Type B pancreatic cell (in vitro differentiated cells): Measurements from ENCODE around the gene ZZZ3. TPM values are rescaled to one million over a fixed set of nuclear protein-coding genes. Genes with fewer than 3 reads are reported as not detected.
"Not testable (repeated sequence)": the region's sequence is repeated elsewhere in the genome, so short reads cannot be mapped to it uniquely, and the experiment has no call there.

Experiments
- DNase-seq: peaks from one replicate; pipeline ENCODE4 v3.0.0; 2021; ENCODE audit warnings: mixed read lengths; ENCODE audit not compliant: unreplicated experiment; ENCODE audit errors: extremely low spot score
- H3K27ac Mint-ChIP-seq: 2 replicates; pipeline ENCODE4 v1.8.0; 2021; ENCODE audit warnings: mild to moderate bottlenecking, mixed read lengths
- H3K27me3 Mint-ChIP-seq: 2 replicates; pipeline ENCODE4 v1.8.0; 2021; ENCODE audit warnings: mixed read lengths
- H3K36me3 Mint-ChIP-seq: 2 replicates; pipeline ENCODE4 v1.8.0; 2021; ENCODE audit warnings: mixed read lengths
- H3K4me1 Mint-ChIP-seq: one replicate; pipeline ENCODE4 v1.8.0; 2021; ENCODE audit warnings: mixed read lengths; ENCODE audit not compliant: unreplicated experiment
- H3K4me3 Mint-ChIP-seq: 2 replicates; pipeline ENCODE4 v1.8.0; 2021; ENCODE audit warnings: mild to moderate bottlenecking, mixed read lengths
- H3K9me3 Mint-ChIP-seq: 2 replicates; pipeline ENCODE4 v1.8.0; 2021; ENCODE audit warnings: mixed read lengths
- total RNA-seq: library from RNA; stranded (reverse); gene quantifications from 2 replicates; pipeline ENCODE4 v1.2.1, GENCODE V29; 2021; ENCODE audit warnings: low replicate concordance
- TF ChIP-seq, protein P1 (sequence below): fragments of 200-600 bp; sonication (generic); conservative IDR thresholded peaks from 2 replicates; pipeline ENCODE4 v1.5.0; 2021; ENCODE audit warnings: antibody characterized with exemption, mild to moderate bottlenecking

Gene ZZZ3
- total RNA-seq, 1 donor from 2014 or later = 51.3 TPM

DNA sequence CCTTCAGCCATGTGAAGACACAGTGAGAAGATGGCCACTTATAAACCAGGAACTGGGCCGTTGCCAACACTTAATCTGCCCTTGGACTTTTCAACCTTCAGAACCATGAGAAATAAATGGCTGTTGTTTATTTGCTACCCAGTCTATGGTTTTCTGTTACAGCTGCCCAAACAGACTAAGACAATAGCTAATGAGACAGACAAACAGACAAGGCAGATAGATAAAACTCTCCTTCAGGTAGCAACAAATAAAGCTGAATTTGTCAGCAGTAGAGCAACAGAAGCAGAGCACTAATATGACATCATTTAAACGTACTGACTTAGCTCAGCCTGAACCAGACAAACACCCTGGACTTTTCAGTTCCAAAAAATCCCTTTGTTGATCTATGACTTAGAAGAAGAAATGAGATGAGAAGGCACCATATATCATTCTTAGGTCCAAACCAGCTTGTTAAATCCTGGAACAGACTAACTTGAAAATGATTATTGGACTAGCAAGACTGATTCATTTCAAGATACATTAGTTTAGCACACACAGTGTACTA, 27.0 kb downstream of the ZZZ3 start:
- Mint-ChIP-seq H3K27ac (peak overlapping the region; percentile 19), H3K36me3 (peaks cover 37% of the 10 kb centered on the region), H3K9me3 (peaks cover 4% of the 10 kb centered on the region), H3K4me3 (no peak overlapping the region), H3K4me1 (no peaks in the 10 kb centered on the region), H3K27me3 (no peaks in the 10 kb centered on the region)
- TF ChIP-seq, protein P1, sequence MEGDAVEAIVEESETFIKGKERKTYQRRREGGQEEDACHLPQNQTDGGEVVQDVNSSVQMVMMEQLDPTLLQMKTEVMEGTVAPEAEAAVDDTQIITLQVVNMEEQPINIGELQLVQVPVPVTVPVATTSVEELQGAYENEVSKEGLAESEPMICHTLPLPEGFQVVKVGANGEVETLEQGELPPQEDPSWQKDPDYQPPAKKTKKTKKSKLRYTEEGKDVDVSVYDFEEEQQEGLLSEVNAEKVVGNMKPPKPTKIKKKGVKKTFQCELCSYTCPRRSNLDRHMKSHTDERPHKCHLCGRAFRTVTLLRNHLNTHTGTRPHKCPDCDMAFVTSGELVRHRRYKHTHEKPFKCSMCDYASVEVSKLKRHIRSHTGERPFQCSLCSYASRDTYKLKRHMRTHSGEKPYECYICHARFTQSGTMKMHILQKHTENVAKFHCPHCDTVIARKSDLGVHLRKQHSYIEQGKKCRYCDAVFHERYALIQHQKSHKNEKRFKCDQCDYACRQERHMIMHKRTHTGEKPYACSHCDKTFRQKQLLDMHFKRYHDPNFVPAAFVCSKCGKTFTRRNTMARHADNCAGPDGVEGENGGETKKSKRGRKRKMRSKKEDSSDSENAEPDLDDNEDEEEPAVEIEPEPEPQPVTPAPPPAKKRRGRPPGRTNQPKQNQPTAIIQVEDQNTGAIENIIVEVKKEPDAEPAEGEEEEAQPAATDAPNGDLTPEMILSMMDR = no peak
- no peak for DNase-seq

- TF ChIP-seq, protein P1 = no peak
- Mint-ChIP-seq H3K27me3 (no peaks in the 10 kb centered on the region), H3K9me3 (peaks cover 14% of the 10 kb centered on the region), H3K4me3 (no peak overlapping the region), H3K27ac (no peak overlapping the region), H3K36me3 (peaks cover 48% of the 10 kb centered on the region), H3K4me1 (no peaks in the 10 kb centered on the region)
- DNase-seq = no peak
These were observed 29.4 kb downstream of the ZZZ3 start for GRCh38 chr1:77652970-77653516.

DNA sequence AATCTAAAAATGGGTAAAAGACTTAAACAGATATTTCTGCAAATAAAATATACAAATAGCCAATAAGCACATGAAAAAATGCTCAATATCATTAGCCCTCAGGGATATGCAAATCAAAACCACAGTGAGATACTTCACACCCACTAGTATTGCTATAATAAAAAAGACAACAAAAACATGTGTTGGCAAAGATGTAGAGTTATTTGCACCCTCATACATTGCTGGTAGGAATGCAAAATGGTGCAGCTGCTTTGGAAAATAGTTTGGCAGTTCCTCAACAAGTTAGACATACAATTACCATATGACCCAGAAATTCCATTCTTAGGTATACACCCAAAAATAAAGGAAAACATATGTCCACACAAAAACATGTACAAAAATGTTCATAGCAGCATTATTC, 30.2 kb downstream of the ZZZ3 start:
- Mint-ChIP-seq H3K27ac (no peak overlapping the region), H3K4me1 (no peaks in the 10 kb centered on the region), H3K4me3 (no peak overlapping the region), H3K36me3 (peaks cover 48% of the 10 kb centered on the region), H3K27me3 (no peaks in the 10 kb centered on the region), H3K9me3 (peaks cover 14% of the 10 kb centered on the region)
- DNase-seq = no peak
- TF ChIP-seq, protein P1 = no peak

DNA sequence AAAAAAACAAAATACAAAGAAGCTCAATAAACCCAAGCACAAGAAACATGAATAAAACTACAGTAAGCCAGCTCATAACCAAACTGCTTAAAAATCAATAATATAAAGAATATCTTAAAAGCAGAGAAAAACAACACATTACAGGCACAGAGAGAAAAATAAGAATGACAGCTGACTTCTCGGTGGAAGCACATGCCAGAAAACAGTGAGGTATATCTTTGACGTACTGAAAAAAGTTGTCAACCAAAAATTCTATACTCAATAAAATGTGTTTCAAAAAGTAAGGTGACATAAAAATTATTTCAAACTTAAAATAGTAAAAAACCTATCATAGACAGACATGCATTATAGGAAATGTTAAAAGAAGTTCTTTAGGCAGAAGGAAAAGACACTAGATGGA, 33.3 kb downstream of the ZZZ3 start:
- no peak overlapping the region for H3K27ac Mint-ChIP-seq
- peaks cover 14% of the 10 kb centered on the region for H3K9me3 Mint-ChIP-seq
- peaks cover 59% of the 10 kb centered on the region for H3K36me3 Mint-ChIP-seq
- TF ChIP-seq, protein P1 = no peak
- no peaks in the 10 kb centered on the region for H3K4me1 Mint-ChIP-seq
- no peaks in the 10 kb centered on the region for H3K27me3 Mint-ChIP-seq
- H3K4me3 Mint-ChIP-seq = no peak overlapping the region
- no peak for DNase-seq

GRCh38 chr1:77646224-77646623, 36.2 kb downstream of the ZZZ3 start:
- H3K36me3 Mint-ChIP-seq = peaks cover 49% of the 10 kb centered on the region
- H3K4me1 Mint-ChIP-seq, H3K4me3 Mint-ChIP-seq, H3K27me3 Mint-ChIP-seq, H3K27ac Mint-ChIP-seq, DNase-seq: not testable (repeated sequence)
- H3K9me3 Mint-ChIP-seq = peaks cover 14% of the 10 kb centered on the region

GRCh38 chr1:77643456-77643855, 39.0 kb downstream of the ZZZ3 start:
- Mint-ChIP-seq H3K9me3 (peaks cover 3% of the 10 kb centered on the region), H3K36me3 (peaks cover 39% of the 10 kb centered on the region), H3K27ac (no peak overlapping the region), H3K27me3 (no peaks in the 10 kb centered on the region), H3K4me1 (no peaks in the 10 kb centered on the region), H3K4me3 (no peak overlapping the region)
- TF ChIP-seq, protein P1 = no peak
- no peak for DNase-seq
